ENCODE data around the gene SNRPD3.

The SNRPD3 gene

GRCh38 chr22:24559471-24559870, 3.7 kb downstream of the SNRPD3 start:
- TF ChIP-seq REST (IDR thresholded peaks at IDR 0.05; ENCODE audit: insufficient read depth in 1 of 2, low read depth in 2 of 2, low read length in 2 of 2) (no peak), FOXP2 (optimal IDR thresholded peaks at IDR 0.05; ENCODE audit: borderline replicate concordance, extremely low read depth, extremely low read length, insufficient read depth) (no peak), TAF1 (IDR thresholded peaks at IDR 0.05; ENCODE audit: borderline replicate concordance, insufficient read depth, low read length) (no peak), POLR2AphosphoS5 (IDR thresholded peaks at IDR 0.05; ENCODE audit: low read depth, low read length) (no peak), SIN3A (IDR thresholded peaks at IDR 0.05; ENCODE audit: borderline replicate concordance, insufficient read depth, low read length) (no peak)

- TF ChIP-seq POLR2AphosphoS5 (IDR thresholded peaks at IDR 0.05; ENCODE audit: low read depth, low read length) = no peak
- no peak for TF ChIP-seq FOXP2 (optimal IDR thresholded peaks at IDR 0.05; ENCODE audit: borderline replicate concordance, extremely low read depth, extremely low read length, insufficient read depth)
- TF ChIP-seq REST (IDR thresholded peaks at IDR 0.05; ENCODE audit: insufficient read depth in 1 of 2, low read depth in 2 of 2, low read length in 2 of 2) = no peak
- TF ChIP-seq TAF1 (IDR thresholded peaks at IDR 0.05; ENCODE audit: borderline replicate concordance, insufficient read depth, low read length) = no peak
- no peak for TF ChIP-seq SIN3A (IDR thresholded peaks at IDR 0.05; ENCODE audit: borderline replicate concordance, insufficient read depth, low read length)
Measured at GRCh38 chr22:24563246-24563645, 7.4 kb downstream of the SNRPD3 start.

DNA sequence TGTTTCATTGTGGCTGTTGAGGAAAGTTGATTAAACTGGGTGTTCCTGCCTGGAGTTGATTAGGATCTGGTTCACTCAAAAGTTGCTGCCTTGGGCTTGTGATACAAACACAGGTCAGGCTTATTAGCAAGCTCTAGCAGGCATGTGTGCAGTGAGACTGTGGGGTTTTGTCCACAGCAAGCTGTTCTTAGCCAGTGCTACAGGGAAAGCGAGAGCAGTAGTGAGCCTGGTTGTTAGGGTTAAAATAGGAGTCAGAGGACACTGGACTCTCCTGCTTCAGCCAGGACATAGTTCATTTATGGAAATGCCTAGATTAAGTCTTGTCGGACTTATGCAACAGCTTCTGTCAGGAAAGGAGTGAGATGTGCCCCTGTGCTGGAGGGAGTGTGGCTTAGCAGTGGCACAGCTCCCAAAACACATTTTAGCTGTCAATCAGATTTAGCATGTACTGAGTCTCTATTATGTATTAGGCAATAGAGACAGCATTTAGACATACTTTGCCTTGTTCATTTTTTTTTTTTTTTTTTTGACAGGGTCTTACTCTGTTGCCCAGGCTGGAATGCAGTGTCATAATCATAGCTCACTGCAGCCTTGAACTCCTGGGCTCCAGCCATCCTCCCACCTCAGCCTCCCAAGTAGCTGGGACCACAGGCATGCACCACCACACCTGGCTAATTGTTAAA, 8.7 kb downstream of the SNRPD3 start:
- TF ChIP-seq REST (IDR thresholded peaks at IDR 0.05; ENCODE audit: insufficient read depth in 1 of 2, low read depth in 2 of 2, low read length in 2 of 2) (no peak), SIN3A (IDR thresholded peaks at IDR 0.05; ENCODE audit: borderline replicate concordance, insufficient read depth, low read length) (no peak), FOXP2 (optimal IDR thresholded peaks at IDR 0.05; ENCODE audit: borderline replicate concordance, extremely low read depth, extremely low read length, insufficient read depth) (no peak), POLR2AphosphoS5 (IDR thresholded peaks at IDR 0.05; ENCODE audit: low read depth, low read length) (no peak), TAF1 (IDR thresholded peaks at IDR 0.05; ENCODE audit: borderline replicate concordance, insufficient read depth, low read length) (no peak)

DNA sequence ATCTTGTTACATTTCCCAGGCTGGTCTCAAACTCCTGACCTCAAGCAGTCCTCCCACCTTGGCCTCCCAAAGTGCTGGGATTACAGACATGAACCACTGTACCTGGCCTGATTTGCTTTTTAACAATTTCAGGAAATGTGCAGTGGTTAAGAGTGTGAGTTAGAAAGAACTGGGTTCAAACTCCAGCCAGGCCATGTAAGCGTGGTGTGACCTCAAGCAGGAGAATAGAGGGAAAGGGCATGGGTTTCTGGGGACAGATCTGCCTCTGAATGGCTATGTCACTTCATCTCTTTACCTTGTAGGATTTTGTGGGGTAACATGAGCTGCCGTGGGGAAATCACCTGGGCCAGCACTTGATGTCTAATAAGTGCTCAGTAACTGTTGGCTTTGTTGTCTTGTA, 9.3 kb downstream of the SNRPD3 start:
- TF ChIP-seq SIN3A (IDR thresholded peaks at IDR 0.05; ENCODE audit: borderline replicate concordance, insufficient read depth, low read length) = no peak
- no peak for TF ChIP-seq REST (IDR thresholded peaks at IDR 0.05; ENCODE audit: insufficient read depth in 1 of 2, low read depth in 2 of 2, low read length in 2 of 2)
- TF ChIP-seq TAF1 (IDR thresholded peaks at IDR 0.05; ENCODE audit: borderline replicate concordance, insufficient read depth, low read length) = no peak
- no peak for TF ChIP-seq POLR2AphosphoS5 (IDR thresholded peaks at IDR 0.05; ENCODE audit: low read depth, low read length)
- TF ChIP-seq FOXP2 (optimal IDR thresholded peaks at IDR 0.05; ENCODE audit: borderline replicate concordance, extremely low read depth, extremely low read length, insufficient read depth) = no peak
